Measurements from ENCODE around the gene NHLRC4. TPM values are rescaled to one million over a fixed set of nuclear protein-coding genes. Genes with fewer than 3 reads are reported as not detected.

Gene NHLRC4
- total RNA-seq, 2 experiments from 2014 or later, result 0.45 to 0.55 TPM

- H3K9me3 Mint-ChIP-seq, result no peaks in the 10 kb centered on the region
- ChIA-PET POLR2A (no interaction called here), CTCF (no interaction called here)
- no peaks in the 10 kb centered on the region for H3K4me1 ChIP-seq (ENCODE audit: insufficient read depth, low read length)
- DNase-seq, result no peak
- H3K4me3 Mint-ChIP-seq, result no peak overlapping the region
- no peaks in the 10 kb centered on the region for H3K9me3 ChIP-seq (ENCODE audit: control insufficient read depth in 1 of 2, insufficient read depth in 1 of 2, low read length in 2 of 2)
- no peak overlapping the region for H3K27ac Mint-ChIP-seq
- H3K27me3 Mint-ChIP-seq, result no peaks in the 10 kb centered on the region
- H3K27ac ChIP-seq (ENCODE audit: low read depth in 1 of 2, low read length in 2 of 2), result no peak overlapping the region
- ATAC-seq (ENCODE audit: poor library complexity), result no peak
- TF ChIP-seq, protein P1, sequence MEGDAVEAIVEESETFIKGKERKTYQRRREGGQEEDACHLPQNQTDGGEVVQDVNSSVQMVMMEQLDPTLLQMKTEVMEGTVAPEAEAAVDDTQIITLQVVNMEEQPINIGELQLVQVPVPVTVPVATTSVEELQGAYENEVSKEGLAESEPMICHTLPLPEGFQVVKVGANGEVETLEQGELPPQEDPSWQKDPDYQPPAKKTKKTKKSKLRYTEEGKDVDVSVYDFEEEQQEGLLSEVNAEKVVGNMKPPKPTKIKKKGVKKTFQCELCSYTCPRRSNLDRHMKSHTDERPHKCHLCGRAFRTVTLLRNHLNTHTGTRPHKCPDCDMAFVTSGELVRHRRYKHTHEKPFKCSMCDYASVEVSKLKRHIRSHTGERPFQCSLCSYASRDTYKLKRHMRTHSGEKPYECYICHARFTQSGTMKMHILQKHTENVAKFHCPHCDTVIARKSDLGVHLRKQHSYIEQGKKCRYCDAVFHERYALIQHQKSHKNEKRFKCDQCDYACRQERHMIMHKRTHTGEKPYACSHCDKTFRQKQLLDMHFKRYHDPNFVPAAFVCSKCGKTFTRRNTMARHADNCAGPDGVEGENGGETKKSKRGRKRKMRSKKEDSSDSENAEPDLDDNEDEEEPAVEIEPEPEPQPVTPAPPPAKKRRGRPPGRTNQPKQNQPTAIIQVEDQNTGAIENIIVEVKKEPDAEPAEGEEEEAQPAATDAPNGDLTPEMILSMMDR (IDR thresholded peaks at IDR 0.05), result no peak
- no peaks in the 10 kb centered on the region for H3K36me3 Mint-ChIP-seq (ENCODE audit: low read depth)
- H3K4me1 Mint-ChIP-seq (ENCODE audit: low read depth), result no peaks in the 10 kb centered on the region
- intact Hi-C loops (cut with DNase I, micrococcal nuclease), result no loop called here
- no peak overlapping the region for H3K4me3 ChIP-seq (ENCODE audit: low read length)
- no peaks in the 10 kb centered on the region for H3K27me3 ChIP-seq (ENCODE audit: control insufficient read depth in 1 of 2, insufficient read depth in 2 of 2, low read length in 2 of 2)
- H3K36me3 ChIP-seq (ENCODE audit: insufficient read depth, low read length), result peaks cover 3% of the 10 kb centered on the region
These were observed 50.2 kb downstream of the NHLRC4 start for GRCh38 chr16:616733-617586.

GRCh38 chr16:617855-618254, 51.0 kb downstream of the NHLRC4 start:
- Histone ChIP-seq H3K36me3 (ENCODE audit: insufficient read depth, low read length) (peaks cover 3% of the 10 kb centered on the region), H3K9me3 (ENCODE audit: control insufficient read depth in 1 of 2, insufficient read depth in 1 of 2, low read length in 2 of 2) (no peaks in the 10 kb centered on the region), H3K4me3 (ENCODE audit: low read length) (no peak overlapping the region), H3K27ac (ENCODE audit: low read depth in 1 of 2, low read length in 2 of 2) (no peak overlapping the region), H3K4me1 (ENCODE audit: insufficient read depth, low read length) (no peaks in the 10 kb centered on the region), H3K27me3 (ENCODE audit: control insufficient read depth in 1 of 2, insufficient read depth in 2 of 2, low read length in 2 of 2) (no peaks in the 10 kb centered on the region)
- Mint-ChIP-seq H3K9me3 (no peaks in the 10 kb centered on the region), H3K36me3 (ENCODE audit: low read depth) (no peaks in the 10 kb centered on the region), H3K27ac (no peak overlapping the region), H3K27me3 (no peaks in the 10 kb centered on the region), H3K4me3 (no peak overlapping the region), H3K4me1 (ENCODE audit: low read depth) (no peaks in the 10 kb centered on the region)
- CTCF ChIA-PET, result no interaction called here
- ATAC-seq (ENCODE audit: poor library complexity) (no peak), DNase-seq (no peak)
- intact Hi-C loops (cut with DNase I, micrococcal nuclease), result no loop called here
- POLR2A ChIA-PET, result no interaction called here
- TF ChIP-seq, protein P1 (IDR thresholded peaks at IDR 0.05), result no peak

Small RNA genes within 50 kb of the gene (microRNA-seq; reads per million reads assigned to microRNA genes)
- not detected for gene MIR3176 (ENCODE audit: borderline microRNAs expressed, borderline replicate concordance)
- gene MIR5587 (ENCODE audit: borderline microRNAs expressed, borderline replicate concordance), result not detected

Other genes starting within 250 kb of the NHLRC4 start
- gene AXIN1, start 214.3 kb upstream of the NHLRC4 start, total RNA-seq, result 10 to 100 TPM; 24.7 to 26.3 TPM
- 10 to 100 TPM; 19.6 to 19.7 TPM for gene MRPL28, start 196.5 kb upstream of the NHLRC4 start, total RNA-seq
- 10 to 100 TPM; 59.7 to 63.7 TPM for gene PGAP6, start 185.0 kb upstream of the NHLRC4 start, total RNA-seq
- gene NME4, start 169.8 kb upstream of the NHLRC4 start, total RNA-seq, result 10 to 100 TPM; 31.2 to 32.6 TPM
- 1 to 10 TPM; 5.7 to 7.0 TPM for gene DECR2, start 165.1 kb upstream of the NHLRC4 start, total RNA-seq
- 10 to 100 TPM; 28.4 to 29.0 TPM for gene RAB11FIP3, start 141.4 kb upstream of the NHLRC4 start, total RNA-seq
- 10 to 100 TPM; 35.5 to 36.9 TPM for gene CAPN15, start 39.3 kb upstream of the NHLRC4 start, total RNA-seq
- not detected for gene PRR35, start 6.6 kb upstream of the NHLRC4 start, total RNA-seq
- gene PIGQ, start 3.0 kb downstream of the NHLRC4 start, total RNA-seq, result 10 to 100 TPM; 22.8 to 27.0 TPM
- 1 to 10 TPM; 8.9 to 9.5 TPM for gene RAB40C, start 23.1 kb downstream of the NHLRC4 start, total RNA-seq
- under 1 TPM; 0.64 to 0.99 TPM for gene WFIKKN1, start 64.0 kb downstream of the NHLRC4 start, total RNA-seq
- 10 to 100 TPM; 39.5 to 39.6 TPM for gene METTL26, start 69.3 kb downstream of the NHLRC4 start, total RNA-seq
- gene MCRIP2, start 74.8 kb downstream of the NHLRC4 start, total RNA-seq, result 10 to 100 TPM; 11.4 to 14.6 TPM
- gene WDR90, start 82.4 kb downstream of the NHLRC4 start, total RNA-seq, result 10 to 100 TPM in 1 of 2 experiments, 1 to 10 TPM in 1; 8.1 to 10.3 TPM
- gene RHOT2, start 101.1 kb downstream of the NHLRC4 start, total RNA-seq, result 100 to 1,000 TPM; 202 to 209 TPM
- 1 to 10 TPM; 6.6 to 6.9 TPM for gene RHBDL1, start 108.7 kb downstream of the NHLRC4 start, total RNA-seq
- 10 to 100 TPM; 46.9 to 53.9 TPM for gene STUB1, start 113.4 kb downstream of the NHLRC4 start, total RNA-seq
- gene JMJD8, start 117.3 kb downstream of the NHLRC4 start, total RNA-seq, result 10 to 100 TPM; 22.0 to 23.6 TPM
- 10 to 100 TPM; 12.1 to 12.6 TPM for gene WDR24, start 123.4 kb downstream of the NHLRC4 start, total RNA-seq
- gene FBXL16, start 138.8 kb downstream of the NHLRC4 start, total RNA-seq, result 10 to 100 TPM; 11.0 to 11.7 TPM
- 1 to 10 TPM; 2.6 to 3.2 TPM for gene METRN, start 148.1 kb downstream of the NHLRC4 start, total RNA-seq
- 1 to 10 TPM; 8.1 TPM for gene ANTKMT, start 154.1 kb downstream of the NHLRC4 start, total RNA-seq
- gene CCDC78, start 159.4 kb downstream of the NHLRC4 start, total RNA-seq, result 1 to 10 TPM; 1.2 to 2.7 TPM
- gene HAGHL, start 160.1 kb downstream of the NHLRC4 start, total RNA-seq, result 1 to 10 TPM; 7.1 to 9.2 TPM
- gene CIAO3, start 174.0 kb downstream of the NHLRC4 start, total RNA-seq, result 10 to 100 TPM; 33.3 to 38.2 TPM
- not detected for gene MSLN, start 193.7 kb downstream of the NHLRC4 start, total RNA-seq
- gene RPUSD1, start 221.4 kb downstream of the NHLRC4 start, total RNA-seq, result 10 to 100 TPM; 12.8 to 15.0 TPM
- 10 to 100 TPM; 30.7 to 31.1 TPM for gene CHTF18, start 221.6 kb downstream of the NHLRC4 start, total RNA-seq
- not detected for gene GNG13, start 233.7 kb downstream of the NHLRC4 start, total RNA-seq